Measurements from ENCODE around the gene CLRN3. TPM values are rescaled to one million over a fixed set of nuclear protein-coding genes. Genes with fewer than 3 reads are reported as not detected.

The CLRN3 gene
- total and polyA plus RNA-seq, 4 donors: 6.3 TPM; not detected in 3

DNA sequence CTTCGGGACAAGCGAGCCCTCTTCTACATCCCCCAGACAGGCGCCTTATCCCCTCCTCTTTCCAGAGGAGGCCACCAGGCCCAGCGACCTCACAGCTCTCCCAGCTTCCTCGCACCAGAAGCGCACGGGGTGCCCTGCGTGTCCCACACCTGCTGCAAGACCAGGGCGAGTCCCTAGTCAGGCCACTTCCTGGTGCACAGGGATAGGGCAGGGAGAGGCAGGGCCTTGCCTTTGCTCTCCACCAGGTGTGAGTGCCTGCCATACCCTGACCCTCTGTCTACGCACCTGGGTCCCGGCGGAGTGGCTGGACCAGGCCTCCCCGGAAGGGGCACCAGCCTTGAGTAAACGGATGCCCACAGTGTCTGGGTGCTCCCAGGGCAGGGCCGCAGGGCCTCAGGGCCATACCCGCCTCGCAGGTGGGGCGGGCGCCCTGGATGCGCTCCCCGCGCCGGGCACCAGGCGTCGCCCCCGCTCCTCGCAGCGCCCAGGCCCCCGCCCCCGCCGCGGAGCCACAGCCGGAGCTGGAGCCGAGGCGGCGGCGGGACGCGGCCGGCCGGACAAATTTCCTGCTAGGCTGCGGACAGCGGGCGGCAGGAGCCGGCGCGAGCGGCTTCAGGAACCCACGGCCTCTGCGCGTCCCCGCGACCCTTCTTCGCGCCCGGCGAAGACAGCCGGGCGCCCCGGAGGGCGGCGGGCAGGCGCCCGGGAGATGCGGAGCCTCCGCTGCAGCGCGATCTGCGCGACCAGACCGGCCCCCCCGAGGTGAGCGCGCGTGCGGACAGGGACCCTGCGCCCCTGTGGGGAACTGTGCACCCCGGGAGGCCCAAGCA, 14.0 kb upstream of the CLRN3 start, which contains the start of gene PTPRE:
PTPRE (plus strand) TSS at position 556 of the 830 bp plus-strand sequence. CDS start 133,779 bp downstream, outside the sequence.
- 10 to 11% methylated on average over 74 to 78 of the region's 78 CpGs for WGBS, 2 donors
- ATAC-seq (ENCODE audit: low FRiP score) (peak; percentile 93), DNase-seq (peak; percentile 84 to 92)
- Histone ChIP-seq H3K9me3 (ENCODE audit: control insufficient read depth, low read length) (no peaks in the 10 kb centered on the region), H3K36me3 (ENCODE audit: control insufficient read depth in 1 of 2, insufficient read depth in 2 of 2, low read length in 1 of 2) (no peaks in the 10 kb centered on the region), H3K27me3 (ENCODE audit: control insufficient read depth in 1 of 2, insufficient read depth in 2 of 2, low read length in 1 of 2) (no peaks in the 10 kb centered on the region), H3K4me1 (ENCODE audit: control insufficient read depth in 1 of 2, insufficient read depth in 2 of 2, low read length in 2 of 2) (no peaks in the 10 kb centered on the region), H3K27ac (ENCODE audit: low read depth in 1 of 2, low read length in 2 of 2) (peak within 1 kb of the TSS; percentile 20 to 59), H3K4me3 (ENCODE audit: low read length in 2 of 2) (peak within 1 kb of the TSS; percentile 61 to 81)
- intact Hi-C loops (cut with DNase I): loop anchor here (1.0 to 5.0 kb wide), 4 partner anchors 86 to 161 kb away; no protein-coding TSS in a partner anchor

DNA sequence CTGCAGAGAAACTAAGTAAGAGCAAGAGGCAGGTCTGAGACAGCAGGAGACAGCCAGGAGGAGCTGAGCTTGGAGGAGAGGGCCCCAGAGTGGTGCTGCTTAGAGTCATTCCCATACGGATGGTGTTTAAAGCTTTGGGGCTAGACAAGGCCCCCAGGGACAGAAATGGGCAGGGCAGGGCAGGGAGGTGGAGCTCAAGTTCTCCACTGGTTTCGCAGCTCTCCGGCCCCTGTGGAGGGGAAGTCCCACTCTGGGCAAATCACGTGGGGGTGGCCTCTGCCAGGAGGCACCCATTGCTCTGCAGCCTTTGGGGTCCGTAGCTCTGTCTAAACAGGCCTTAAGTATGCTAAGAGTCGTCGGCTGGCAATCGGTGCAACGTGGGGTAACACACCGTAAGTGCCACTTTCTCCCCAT, 13.1 kb upstream of the CLRN3 start:
- 87 to 89% methylated on average over 10 of the region's 10 CpGs for WGBS, 2 donors
- no peak for DNase-seq
- H3K4me1 ChIP-seq (ENCODE audit: control insufficient read depth in 1 of 2, insufficient read depth in 2 of 2, low read length in 2 of 2): no peaks in the 10 kb centered on the region

DNA sequence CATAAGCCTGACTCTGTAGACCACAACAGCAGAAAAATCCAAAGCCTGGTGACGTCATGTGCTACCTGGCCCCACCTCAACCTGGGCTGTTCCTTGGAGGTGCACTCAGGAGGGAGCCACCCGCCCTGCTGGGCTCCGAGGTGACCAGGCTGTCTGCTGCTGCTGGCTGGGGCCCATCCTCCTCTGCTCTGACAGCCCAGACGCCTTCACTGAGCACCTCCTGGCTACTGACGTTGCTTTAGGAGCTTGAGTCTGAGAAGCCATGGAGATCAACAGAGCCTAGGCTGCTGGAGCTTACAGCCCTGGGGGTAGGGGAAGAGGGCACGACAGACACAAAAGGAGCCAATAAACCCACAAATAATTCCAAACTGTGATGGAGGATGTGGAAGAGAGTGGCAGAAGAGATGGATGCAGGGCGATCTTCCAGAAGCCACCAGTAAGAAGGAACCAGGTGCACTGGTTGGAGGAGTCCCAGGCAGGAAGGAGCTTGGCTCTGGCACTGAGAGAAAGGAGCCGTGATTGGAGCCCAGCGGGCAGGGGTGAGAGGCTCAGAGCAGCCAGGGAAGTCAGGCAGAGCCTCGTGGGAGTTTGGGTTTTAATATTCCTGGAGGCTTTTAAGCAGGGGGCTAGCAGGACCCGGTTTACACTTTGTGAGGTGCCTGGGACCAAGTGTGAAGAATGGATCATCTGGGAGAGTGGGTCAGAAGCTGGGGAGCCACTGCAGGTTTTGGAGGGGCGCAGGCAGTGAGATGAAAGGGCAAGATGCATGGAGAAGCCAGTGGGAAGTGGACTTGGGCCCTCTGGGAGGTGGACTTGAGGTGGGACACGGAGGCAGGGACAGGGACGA, 12.5 kb upstream of the CLRN3 start:
- intact Hi-C loops (cut with DNase I): loop anchor here (5.0 kb wide), 2 partner anchors 87 to 162 kb away; no protein-coding TSS in a partner anchor
- WGBS, 2 donors: 86 to 88% methylated on average over 14 of the region's 14 CpGs
- no peak overlapping the region for H3K27ac ChIP-seq (ENCODE audit: low read depth in 1 of 2, low read length in 2 of 2)
- ATAC-seq (ENCODE audit: low FRiP score) (no peak), DNase-seq (no peak)
- H3K9me3 ChIP-seq (ENCODE audit: control insufficient read depth, low read length): no peaks in the 10 kb centered on the region
- H3K4me1 ChIP-seq (ENCODE audit: control insufficient read depth in 1 of 2, insufficient read depth in 2 of 2, low read length in 2 of 2): no peaks in the 10 kb centered on the region
- no peaks in the 10 kb centered on the region for H3K27me3 ChIP-seq (ENCODE audit: control insufficient read depth in 1 of 2, insufficient read depth in 2 of 2, low read length in 1 of 2)
- H3K4me3 ChIP-seq (ENCODE audit: low read length in 2 of 2): no peak overlapping the region
- no peaks in the 10 kb centered on the region for H3K36me3 ChIP-seq (ENCODE audit: control insufficient read depth in 1 of 2, insufficient read depth in 2 of 2, low read length in 1 of 2)

More for the DNA sequence above, 13.1 kb upstream of the CLRN3 start:
- intact Hi-C loops (cut with DNase I): loop anchor here (1.0 to 5.0 kb wide), 4 partner anchors 86 to 161 kb away; no protein-coding TSS in a partner anchor
- H3K9me3 ChIP-seq (ENCODE audit: control insufficient read depth, low read length): no peaks in the 10 kb centered on the region
- ATAC-seq (ENCODE audit: low FRiP score): no peak
- H3K36me3 ChIP-seq (ENCODE audit: control insufficient read depth in 1 of 2, insufficient read depth in 2 of 2, low read length in 1 of 2): no peaks in the 10 kb centered on the region
- no peak overlapping the region for H3K4me3 ChIP-seq (ENCODE audit: low read length in 2 of 2)
- H3K27me3 ChIP-seq (ENCODE audit: control insufficient read depth in 1 of 2, insufficient read depth in 2 of 2, low read length in 1 of 2): no peaks in the 10 kb centered on the region
- H3K27ac ChIP-seq (ENCODE audit: low read depth in 1 of 2, low read length in 2 of 2): no peak overlapping the region

DNA sequence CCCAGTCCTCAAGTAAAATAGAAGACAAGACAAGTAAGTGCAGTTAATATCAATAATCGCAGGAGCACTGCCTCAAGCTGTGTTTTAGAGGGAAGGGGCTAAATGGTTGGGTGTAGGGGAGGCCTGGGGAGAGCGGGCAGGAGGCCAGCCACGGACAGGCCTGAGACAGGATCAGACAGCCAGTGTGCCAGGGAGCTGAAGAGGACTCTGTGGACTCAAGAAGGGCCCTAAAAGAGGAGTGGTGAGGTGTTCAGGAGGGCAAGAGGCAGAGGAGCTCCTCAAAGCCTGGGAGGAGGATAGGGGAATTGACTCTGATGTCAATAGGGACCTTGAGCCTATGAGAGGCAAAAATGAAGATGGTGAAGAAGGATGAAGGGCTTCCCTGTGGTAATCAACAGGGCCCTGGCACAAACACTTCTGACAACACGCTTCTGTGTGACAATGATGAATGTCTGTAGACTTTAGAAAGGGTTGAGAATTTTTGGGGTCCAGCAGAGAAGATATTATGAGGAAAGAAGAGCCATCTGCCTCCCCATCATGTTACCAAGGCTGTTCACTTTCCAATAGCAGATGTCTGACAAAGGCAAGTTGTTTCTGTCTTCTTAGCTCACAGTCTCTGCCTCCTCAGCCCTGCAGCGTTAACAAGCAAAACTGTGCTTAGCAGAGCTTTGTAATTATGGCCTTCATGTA, 11.7 kb upstream of the CLRN3 start:
- Histone ChIP-seq H3K27ac (ENCODE audit: low read depth in 1 of 2, low read length in 2 of 2) (no peak overlapping the region), H3K9me3 (ENCODE audit: control insufficient read depth, low read length) (no peaks in the 10 kb centered on the region), H3K4me3 (ENCODE audit: low read length in 2 of 2) (no peak overlapping the region), H3K27me3 (ENCODE audit: control insufficient read depth in 1 of 2, insufficient read depth in 2 of 2, low read length in 1 of 2) (no peaks in the 10 kb centered on the region), H3K36me3 (ENCODE audit: control insufficient read depth in 1 of 2, insufficient read depth in 2 of 2, low read length in 1 of 2) (no peaks in the 10 kb centered on the region), H3K4me1 (ENCODE audit: control insufficient read depth in 1 of 2, insufficient read depth in 2 of 2, low read length in 2 of 2) (no peaks in the 10 kb centered on the region)
- DNase-seq (no peak), ATAC-seq (ENCODE audit: low FRiP score) (no peak)
- intact Hi-C loops (cut with DNase I): no loop called here
- WGBS, 2 donors: 88 to 90% methylated on average over 5 of the region's 5 CpGs

DNA sequence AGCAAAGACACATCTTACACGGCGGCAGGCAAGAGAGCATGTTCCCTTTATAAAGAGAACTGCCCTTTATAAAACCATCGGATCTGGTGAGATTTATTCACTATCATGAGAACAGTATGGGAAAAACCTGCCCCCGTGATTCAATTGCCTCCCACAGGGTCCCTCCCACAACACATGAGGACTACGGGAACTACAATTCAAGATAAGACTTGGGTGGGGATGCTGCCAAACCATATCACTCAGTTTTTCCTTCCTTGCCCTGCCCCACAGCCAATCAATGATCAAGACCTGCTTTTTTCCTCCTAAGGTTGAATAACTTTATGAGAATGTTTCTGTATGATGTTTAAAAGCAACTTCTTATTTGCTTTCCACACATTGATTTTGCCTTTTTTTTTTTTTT, 11.0 kb upstream of the CLRN3 start:
- H3K4me3 ChIP-seq (ENCODE audit: low read length in 2 of 2): no peak overlapping the region
- no peaks in the 10 kb centered on the region for H3K27me3 ChIP-seq (ENCODE audit: control insufficient read depth in 1 of 2, insufficient read depth in 2 of 2, low read length in 1 of 2)
- no peak for ATAC-seq (ENCODE audit: low FRiP score)
- H3K27ac ChIP-seq (ENCODE audit: low read depth in 1 of 2, low read length in 2 of 2): no peak overlapping the region
- WGBS, 2 donors: 77 to 79% methylated on average over 5 of the region's 5 CpGs
- no peaks in the 10 kb centered on the region for H3K9me3 ChIP-seq (ENCODE audit: control insufficient read depth, low read length)
- intact Hi-C loops (cut with DNase I): no loop called here
- no peaks in the 10 kb centered on the region for H3K36me3 ChIP-seq (ENCODE audit: control insufficient read depth in 1 of 2, insufficient read depth in 2 of 2, low read length in 1 of 2)
- no peaks in the 10 kb centered on the region for H3K4me1 ChIP-seq (ENCODE audit: control insufficient read depth in 1 of 2, insufficient read depth in 2 of 2, low read length in 2 of 2)
- no peak for DNase-seq

DNA sequence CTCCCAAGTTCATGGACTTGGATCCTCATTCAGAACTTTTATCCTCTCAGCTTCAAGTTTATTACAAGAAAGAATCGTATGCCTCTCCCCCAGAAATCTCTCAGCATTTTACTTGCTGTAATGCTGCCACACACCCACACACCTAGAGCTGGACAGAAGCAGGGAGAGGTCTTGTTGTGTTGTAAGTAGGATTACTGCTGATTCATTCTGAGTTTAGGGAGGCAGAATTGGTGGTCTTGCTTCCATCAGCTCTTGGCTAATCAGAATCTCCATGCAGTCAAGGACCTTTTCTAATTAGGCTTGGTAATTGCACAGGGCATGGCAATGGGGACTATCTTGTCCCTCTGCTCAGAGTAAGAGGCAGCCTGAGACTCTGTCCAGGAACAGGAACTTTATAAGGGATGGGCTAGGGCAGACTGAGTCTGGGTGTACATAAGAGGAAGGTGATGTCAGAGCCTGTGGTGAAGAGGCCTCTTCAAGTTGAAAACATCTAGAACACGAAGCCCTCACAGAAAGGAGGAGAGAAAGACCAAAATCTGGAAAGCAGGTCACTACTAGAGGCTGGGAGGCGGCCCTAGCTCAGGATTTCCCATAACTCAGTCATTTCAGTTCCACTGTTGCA, 7.1 kb upstream of the CLRN3 start:
- intact Hi-C loops (cut with DNase I): no loop called here
- no peaks in the 10 kb centered on the region for H3K27me3 ChIP-seq (ENCODE audit: control insufficient read depth in 1 of 2, insufficient read depth in 2 of 2, low read length in 1 of 2)
- no peaks in the 10 kb centered on the region for H3K36me3 ChIP-seq (ENCODE audit: control insufficient read depth in 1 of 2, insufficient read depth in 2 of 2, low read length in 1 of 2)
- 75 to 85% methylated on average over 3 of the region's 3 CpGs for WGBS, 2 donors
- H3K27ac ChIP-seq (ENCODE audit: low read depth in 1 of 2, low read length in 2 of 2): no peak overlapping the region
- H3K9me3 ChIP-seq (ENCODE audit: control insufficient read depth, low read length): no peaks in the 10 kb centered on the region
- DNase-seq (no peak), ATAC-seq (ENCODE audit: low FRiP score) (no peak)
- no peak overlapping the region for H3K4me3 ChIP-seq (ENCODE audit: low read length in 2 of 2)
- H3K4me1 ChIP-seq (ENCODE audit: control insufficient read depth in 1 of 2, insufficient read depth in 2 of 2, low read length in 2 of 2): no peaks in the 10 kb centered on the region

DNA sequence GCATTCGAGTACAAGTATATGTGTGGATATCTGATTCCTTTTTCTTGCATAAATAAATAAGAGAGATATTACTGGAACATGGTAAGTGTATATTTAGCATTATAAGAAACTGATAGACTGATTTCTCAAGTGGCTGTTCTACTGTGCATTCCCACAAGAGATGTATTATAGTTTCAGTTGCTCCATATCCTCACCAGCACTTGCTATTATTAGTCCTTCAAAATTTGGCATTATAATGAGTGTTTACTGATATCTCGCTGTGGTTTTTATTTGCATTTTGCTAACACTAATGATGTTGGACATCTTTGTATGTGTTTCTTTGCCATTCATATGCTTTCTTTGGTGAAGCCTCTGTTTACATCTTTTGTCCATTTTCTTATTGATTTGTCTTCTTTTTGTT, 4.4 kb upstream of the CLRN3 start:
- H3K27ac ChIP-seq (ENCODE audit: low read depth in 1 of 2, low read length in 2 of 2): no peak overlapping the region
- H3K4me3 ChIP-seq (ENCODE audit: low read length in 2 of 2): no peak overlapping the region
- WGBS, 2 donors: 76 to 81% methylated on average over 2 of the region's 2 CpGs
- no peak for DNase-seq
- ATAC-seq (ENCODE audit: low FRiP score): no peak
- no peaks in the 10 kb centered on the region for H3K27me3 ChIP-seq (ENCODE audit: control insufficient read depth in 1 of 2, insufficient read depth in 2 of 2, low read length in 1 of 2)
- no peaks in the 10 kb centered on the region for H3K4me1 ChIP-seq (ENCODE audit: control insufficient read depth in 1 of 2, insufficient read depth in 2 of 2, low read length in 2 of 2)
- intact Hi-C loops (cut with DNase I): no loop called here
- H3K36me3 ChIP-seq (ENCODE audit: control insufficient read depth in 1 of 2, insufficient read depth in 2 of 2, low read length in 1 of 2): no peaks in the 10 kb centered on the region
- no peaks in the 10 kb centered on the region for H3K9me3 ChIP-seq (ENCODE audit: control insufficient read depth, low read length)

DNA sequence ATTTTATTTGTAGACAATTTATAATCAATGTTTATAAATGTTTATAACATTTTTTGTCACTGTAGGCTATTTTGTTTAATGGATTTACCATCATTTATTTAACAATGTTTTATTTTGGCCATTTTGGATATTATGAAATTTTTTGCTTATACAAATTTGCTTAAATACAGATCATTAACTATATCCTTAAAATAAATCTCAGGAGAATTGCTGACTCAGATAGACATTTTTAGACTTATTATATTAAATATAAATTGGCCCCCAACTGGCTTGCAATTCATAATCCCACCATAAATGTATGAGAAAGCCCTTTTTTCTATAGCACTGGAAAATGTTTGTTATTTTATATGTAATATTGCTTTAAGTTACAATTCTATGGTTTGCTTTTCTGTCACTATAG, 3.8 kb upstream of the CLRN3 start:
- intact Hi-C loops (cut with DNase I): no loop called here
- ATAC-seq (ENCODE audit: low FRiP score): no peak

More for the DNA sequence above, 3.8 kb upstream of the CLRN3 start:
- Histone ChIP-seq H3K4me3 (ENCODE audit: low read length in 2 of 2) (no peak overlapping the region), H3K4me1 (ENCODE audit: control insufficient read depth in 1 of 2, insufficient read depth in 2 of 2, low read length in 2 of 2) (no peaks in the 10 kb centered on the region), H3K36me3 (ENCODE audit: control insufficient read depth in 1 of 2, insufficient read depth in 2 of 2, low read length in 1 of 2) (no peaks in the 10 kb centered on the region), H3K27me3 (ENCODE audit: control insufficient read depth in 1 of 2, insufficient read depth in 2 of 2, low read length in 1 of 2) (no peaks in the 10 kb centered on the region), H3K27ac (ENCODE audit: low read depth in 1 of 2, low read length in 2 of 2) (no peak overlapping the region), H3K9me3 (ENCODE audit: control insufficient read depth, low read length) (no peaks in the 10 kb centered on the region)
- no peak for DNase-seq

All from aorta (tissue), 5 donors.